Gastrocnemius medialis (tissue), 4 donors: ENCODE results near the gene IL5RA. TPM values are rescaled to one million over a fixed set of nuclear protein-coding genes. Genes with fewer than 3 reads are reported as not detected.

Source experiments
- ATAC-seq, 2 donors: fragments of 150-250 bp; one replicate each; pipeline ENCODE4 v1.9.1; 2016
- DNase-seq, 2 donors: peaks; one replicate each; pipeline ENCODE4 v3.0.0-alpha.2; 2019
- H3K27ac ChIP-seq, 4 donors: fragments of 200-600 bp; sonication (generic); 1 replicate in 1 of 4; 2 replicates in 3 of 4; pipeline ENCODE4 v1.5.1; 2016 to 2018; ENCODE audit warnings: mild to moderate bottlenecking in 2 of 4, moderate library complexity in 1 of 4
- H3K27me3 ChIP-seq, 3 donors: fragments of 200-600 bp; sonication (generic) in 2 of 3; 1 replicate in 1 of 3; 2 replicates in 2 of 3; pipeline versions ENCODE4 v1.5.1 to v1.6.0; 2016 to 2019; ENCODE audit warnings: mild to moderate bottlenecking in 1 of 3, moderate library complexity in 1 of 3
- H3K36me3 ChIP-seq, 2 donors: fragments of 200-600 bp; sonication (generic) in 1 of 2; one replicate each; pipeline ENCODE4 v1.5.1; 2017 to 2018
- H3K4me1 ChIP-seq, 2 donors: fragments of 200-600 bp; sonication (generic) in 1 of 2; one replicate each; pipeline ENCODE4 v1.5.1; 2016 to 2017; ENCODE audit warnings: mild to moderate bottlenecking in 2 of 2
- H3K4me3 ChIP-seq, 4 donors: fragments of 200-600 bp; sonication (generic) in 3 of 4; 1 replicate in 1 of 4; 2 replicates in 3 of 4; pipeline ENCODE4 v1.5.1; 2016 to 2019; ENCODE audit warnings: mild to moderate bottlenecking in 2 of 4
- H3K9me3 ChIP-seq, 3 donors: fragments of 200-600 bp; sonication (generic) in 2 of 3; 1 replicate in 1 of 3; 2 replicates in 2 of 3; pipeline ENCODE4 v1.5.1; 2016 to 2019
- POLR2A ChIP-seq, 2 donors: fragments of 450-650 bp; IDR thresholded peaks; one replicate each; pipeline ENCODE4 v1.6.1; 2017; ENCODE audit warnings: antibody characterized with exemption in 2 of 2, mild to moderate bottlenecking in 2 of 2, moderate library complexity in 2 of 2
- in situ Hi-C, 4 donors: fragments of 200-750 bp; cut with MboI; loops; one replicate each; pipeline versions ENCODE4 v1.15.0 to v1.8.0; 2017; ENCODE audit warnings: low sequenced_read_pairs in 4 of 4
- intact Hi-C: fragments of 100-400 bp; cut with DNase I; formaldehyde crosslinking; loops from one replicate; pipeline ENCODE4 v1.15.1; 2023; ENCODE audit warnings: low total_unique reads
- total RNA-seq, 4 donors: library from RNA; depleted of rRNA; stranded (reverse); fragments of >200 nt; gene quantifications; one replicate each; pipeline versions ENCODE4 v1.1.0 to v1.2.3, GENCODE V29; 2016
- TF ChIP-seq, protein P1 (sequence below), 5 experiments: fragments of 450-650 bp in 3 of 5; fragments of 200-600 bp in 2 of 5; sonication (generic) in 2 of 5; IDR thresholded peaks in 4 of 5; conservative IDR thresholded peaks in 1 of 5; 1 replicate in 4 of 5; 2 replicates in 1 of 5; pipeline ENCODE4 v1.5.1; 2016 to 2019; ENCODE audit warnings: antibody characterized with exemption in 5 of 5, mild to moderate bottlenecking in 3 of 5, moderate library complexity in 3 of 5

IL5RA gene
- total RNA-seq, 4 donors from 2014 or later, result not detected

GRCh38 chr3:3109407-3110298, 521 bp downstream of the IL5RA start:
- no peaks in the 10 kb centered on the region for H3K36me3 ChIP-seq
- DNase-seq (no peak), ATAC-seq (no peak)
- intact Hi-C loops, result no loop called here
- H3K27me3 ChIP-seq, result no peaks in the 10 kb centered on the region
- in situ Hi-C loops, result no loop called here
- H3K4me3 ChIP-seq, result no peak overlapping the region
- H3K27ac ChIP-seq, result no peak overlapping the region
- no peaks in the 10 kb centered on the region for H3K4me1 ChIP-seq
- no peaks in the 10 kb centered on the region for H3K9me3 ChIP-seq
- TF ChIP-seq, protein P1, sequence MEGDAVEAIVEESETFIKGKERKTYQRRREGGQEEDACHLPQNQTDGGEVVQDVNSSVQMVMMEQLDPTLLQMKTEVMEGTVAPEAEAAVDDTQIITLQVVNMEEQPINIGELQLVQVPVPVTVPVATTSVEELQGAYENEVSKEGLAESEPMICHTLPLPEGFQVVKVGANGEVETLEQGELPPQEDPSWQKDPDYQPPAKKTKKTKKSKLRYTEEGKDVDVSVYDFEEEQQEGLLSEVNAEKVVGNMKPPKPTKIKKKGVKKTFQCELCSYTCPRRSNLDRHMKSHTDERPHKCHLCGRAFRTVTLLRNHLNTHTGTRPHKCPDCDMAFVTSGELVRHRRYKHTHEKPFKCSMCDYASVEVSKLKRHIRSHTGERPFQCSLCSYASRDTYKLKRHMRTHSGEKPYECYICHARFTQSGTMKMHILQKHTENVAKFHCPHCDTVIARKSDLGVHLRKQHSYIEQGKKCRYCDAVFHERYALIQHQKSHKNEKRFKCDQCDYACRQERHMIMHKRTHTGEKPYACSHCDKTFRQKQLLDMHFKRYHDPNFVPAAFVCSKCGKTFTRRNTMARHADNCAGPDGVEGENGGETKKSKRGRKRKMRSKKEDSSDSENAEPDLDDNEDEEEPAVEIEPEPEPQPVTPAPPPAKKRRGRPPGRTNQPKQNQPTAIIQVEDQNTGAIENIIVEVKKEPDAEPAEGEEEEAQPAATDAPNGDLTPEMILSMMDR (IDR thresholded peaks at IDR 0.05 in 4 of 5, conservative IDR thresholded peaks at IDR 0.05 in 1 of 5), result no peak
- TF ChIP-seq POLR2A (IDR thresholded peaks at IDR 0.05), result no peak

DNA sequence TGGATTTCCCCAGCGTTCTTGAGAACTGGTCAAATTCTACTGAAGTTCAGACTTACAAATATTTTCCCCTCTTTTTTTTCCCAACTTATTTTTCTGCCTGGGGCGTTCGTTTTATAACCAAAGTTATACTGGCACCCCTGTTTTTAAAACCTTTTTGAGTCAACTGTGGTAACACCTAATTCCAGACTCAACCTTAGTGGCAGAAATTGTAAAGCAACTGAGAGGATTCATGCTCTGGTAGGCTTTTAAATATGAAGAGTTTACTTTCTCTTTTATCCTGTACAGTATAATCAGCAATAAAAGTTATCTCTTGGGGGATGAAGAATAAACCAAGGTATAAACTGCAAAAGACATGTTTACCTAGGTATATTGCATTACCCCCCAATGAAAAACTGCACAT, 2.3 kb downstream of the IL5RA start:
- Histone ChIP-seq H3K9me3 (no peaks in the 10 kb centered on the region), H3K27ac (no peak overlapping the region), H3K4me1 (no peaks in the 10 kb centered on the region), H3K27me3 (no peaks in the 10 kb centered on the region), H3K36me3 (no peaks in the 10 kb centered on the region), H3K4me3 (no peak overlapping the region)
- in situ Hi-C loops (no loop called here), intact Hi-C loops (no loop called here)
- no peak for DNase-seq
- no peak for ATAC-seq
- TF ChIP-seq POLR2A (IDR thresholded peaks at IDR 0.05), result no peak
- TF ChIP-seq, protein P1 (IDR thresholded peaks at IDR 0.05 in 4 of 5, conservative IDR thresholded peaks at IDR 0.05 in 1 of 5), result no peak

DNA sequence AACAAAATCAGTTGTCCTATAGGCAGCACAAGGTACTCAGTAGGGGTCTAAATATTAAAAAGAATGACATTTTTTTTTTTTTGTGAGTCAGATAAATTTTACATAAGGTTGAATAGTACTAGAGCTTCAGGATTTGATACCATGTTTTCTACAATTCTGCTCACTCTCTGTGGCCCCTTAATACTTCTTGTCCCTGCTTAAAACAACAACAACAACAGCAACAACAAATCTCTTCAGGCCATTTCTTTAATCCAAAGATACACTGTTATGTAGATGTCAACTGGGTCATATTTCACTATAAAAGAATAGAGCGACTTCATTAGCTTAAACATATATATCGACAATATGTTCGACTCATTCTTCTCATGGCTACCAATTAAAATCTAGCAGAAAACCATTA, 3.0 kb downstream of the IL5RA start:
- ATAC-seq, result no peak
- H3K4me1 ChIP-seq, result no peaks in the 10 kb centered on the region
- H3K9me3 ChIP-seq, result no peaks in the 10 kb centered on the region
- intact Hi-C loops, result no loop called here
- no peaks in the 10 kb centered on the region for H3K36me3 ChIP-seq
- no peak overlapping the region for H3K27ac ChIP-seq
- no peak overlapping the region for H3K4me3 ChIP-seq
- no peaks in the 10 kb centered on the region for H3K27me3 ChIP-seq
- no peak for DNase-seq
- in situ Hi-C loops, result no loop called here
- TF ChIP-seq, protein P1 (IDR thresholded peaks at IDR 0.05 in 4 of 5, conservative IDR thresholded peaks at IDR 0.05 in 1 of 5), result no peak
- no peak for TF ChIP-seq POLR2A (IDR thresholded peaks at IDR 0.05)

DNA sequence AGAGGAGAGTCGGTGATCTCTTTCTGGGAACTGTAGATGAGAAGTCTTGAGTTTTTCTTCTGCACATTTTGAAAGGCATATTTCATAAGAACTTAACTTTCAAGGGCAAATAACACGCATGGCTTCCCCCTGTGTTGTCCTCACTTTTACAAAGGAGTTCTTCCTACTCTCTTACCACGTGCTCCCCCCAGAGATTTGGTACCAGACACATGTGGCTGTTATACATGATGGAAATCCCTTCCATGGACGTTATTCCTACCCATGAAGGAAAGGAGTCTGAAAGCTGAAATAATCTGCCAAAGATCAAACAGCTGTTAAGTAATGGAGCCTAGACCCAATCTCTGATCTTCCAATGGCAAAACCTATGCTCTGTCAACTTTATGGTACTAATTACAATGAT, 4.4 kb downstream of the IL5RA start:
- TF ChIP-seq, protein P1 (IDR thresholded peaks at IDR 0.05 in 4 of 5, conservative IDR thresholded peaks at IDR 0.05 in 1 of 5), result no peak
- TF ChIP-seq POLR2A (IDR thresholded peaks at IDR 0.05), result no peak
- Histone ChIP-seq H3K4me1 (no peaks in the 10 kb centered on the region), H3K4me3 (no peak overlapping the region), H3K36me3 (no peaks in the 10 kb centered on the region), H3K27ac (no peak overlapping the region), H3K9me3 (no peaks in the 10 kb centered on the region), H3K27me3 (no peaks in the 10 kb centered on the region)
- in situ Hi-C loops (no loop called here), intact Hi-C loops (no loop called here)
- DNase-seq, result no peak
- ATAC-seq, result no peak
